Measurements from ENCODE around the gene LGALS9B. TPM values are rescaled to one million over a fixed set of nuclear protein-coding genes. Genes with fewer than 3 reads are reported as not detected.
"Not testable (repeated sequence)": the region's sequence is repeated elsewhere in the genome, so short reads cannot be mapped to it uniquely, and the experiment has no call there.

The LGALS9B gene
- total and polyA plus RNA-seq, 2 of the 4 experiments (the other 2 are of a cell fraction): not detected

DNA sequence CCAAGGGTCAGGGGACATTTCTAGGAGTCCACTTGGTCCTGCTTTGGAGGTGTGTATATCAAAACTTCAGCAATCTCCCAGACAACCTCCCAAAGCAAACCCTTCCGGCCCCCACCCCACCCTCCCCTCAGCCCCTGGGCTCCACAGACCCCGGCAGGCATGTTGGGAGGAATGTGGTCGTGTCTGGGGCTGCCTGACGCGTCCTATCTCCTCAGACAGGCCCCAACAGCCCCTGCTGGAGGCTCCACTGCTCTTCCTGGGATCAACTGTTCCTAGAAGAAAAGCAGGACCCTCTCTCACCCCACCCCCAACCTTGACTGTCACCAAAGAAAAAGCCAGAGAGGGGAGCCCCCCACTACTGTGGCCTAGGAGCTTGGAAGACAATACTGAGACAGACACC lies 28.1 kb upstream of the LGALS9B start:
- H3K18ac ChIP-seq (ENCODE audit: low read depth, low read length); DNase-seq; H4K5ac ChIP-seq (ENCODE audit: low read depth, low read length); H4K20me1 ChIP-seq (ENCODE audit: insufficient read depth, low read length); H3K79me1 ChIP-seq (ENCODE audit: low read depth in 1 of 2, low read length in 2 of 2); H3K4me3 ChIP-seq (ENCODE audit: insufficient read depth, low read depth, low read length); H3K9me3 ChIP-seq (ENCODE audit: control insufficient read depth, insufficient read depth, low read length); H2AK9ac ChIP-seq (replicated peaks; ENCODE audit: low read depth, low read length, poor library complexity); BruUV-seq (replicated peaks); H3K4ac ChIP-seq (ENCODE audit: low read depth, low read length); H2BK5ac ChIP-seq (ENCODE audit: low read depth, low read length, poor library complexity, severe bottlenecking); H2BK15ac ChIP-seq (ENCODE audit: low read depth, low read length); H2AK5ac ChIP-seq (ENCODE audit: low read depth, low read length); H4K8ac ChIP-seq (ENCODE audit: low read depth in 2 of 2, low read length in 2 of 2); dilution Hi-C loops (cut with HindIII; ENCODE audit: low sequenced_read_pairs, unreplicated experiment); H4K91ac ChIP-seq (ENCODE audit: insufficient read depth, low read depth, low read length); H3K9me1 ChIP-seq (ENCODE audit: insufficient read depth, low read length); H3K14ac ChIP-seq (replicated peaks; ENCODE audit: low read depth, low read length); H3K36me3 ChIP-seq (ENCODE audit: control insufficient read depth, insufficient read depth, low read length); H3K4me2 ChIP-seq (ENCODE audit: low read depth, low read length); H3K27ac ChIP-seq (ENCODE audit: insufficient read depth, low read length); CTCF ChIA-PET; H2AFZ ChIP-seq (replicated peaks; ENCODE audit: low read length, poor library complexity); H2BK20ac ChIP-seq (ENCODE audit: low read depth, low read length); H3K56ac ChIP-seq (ENCODE audit: extremely low read depth, insufficient read depth, low read length); H3K23ac ChIP-seq (ENCODE audit: low read depth, low read length); H3K4me1 ChIP-seq (ENCODE audit: control insufficient read depth, insufficient read depth, low read length); ATAC-seq (ENCODE audit: low read depth); in situ Hi-C loops (cut with MboI; ENCODE audit: low sequenced_read_pairs); H3K9ac ChIP-seq (ENCODE audit: low read depth, low read length); H3K27me3 ChIP-seq (ENCODE audit: control insufficient read depth, insufficient read depth, low read length); POLR2A ChIA-PET (ENCODE audit: unreplicated experiment); H2BK120ac ChIP-seq (ENCODE audit: low read depth, low read length); intact Hi-C loops (cut with micrococcal nuclease): not testable (repeated sequence)
- WGBS, 2 experiments (ENCODE audit: extremely low coverage in 2 of 2, insufficient read length in 1 of 2): no CpG with 5 or more reads among the region's 5 CpGs

DNA sequence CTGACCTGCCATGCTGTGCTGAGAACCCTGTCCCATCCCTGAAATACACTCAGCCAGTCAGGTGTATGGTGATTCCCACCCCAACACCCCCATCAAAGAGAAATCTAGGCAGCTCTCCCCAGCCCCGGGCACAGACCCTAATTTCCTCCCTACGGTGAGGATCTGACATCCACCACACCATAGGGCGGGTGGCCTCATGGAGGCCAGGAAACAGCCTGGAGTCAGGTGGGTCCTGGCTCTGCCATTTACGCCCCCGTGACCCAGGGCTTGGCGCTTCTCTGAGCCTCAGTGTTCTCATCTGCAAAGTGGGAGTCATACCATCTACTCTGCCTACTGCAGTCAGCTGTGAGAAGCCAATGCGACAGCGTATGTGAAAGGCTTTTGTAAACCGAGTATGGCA lies 27.4 kb upstream of the LGALS9B start:
- H4K91ac ChIP-seq (ENCODE audit: insufficient read depth, low read depth, low read length); H2BK5ac ChIP-seq (ENCODE audit: low read depth, low read length, poor library complexity, severe bottlenecking); H2BK120ac ChIP-seq (ENCODE audit: low read depth, low read length); H2AK9ac ChIP-seq (replicated peaks; ENCODE audit: low read depth, low read length, poor library complexity); H2AK5ac ChIP-seq (ENCODE audit: low read depth, low read length); H2BK20ac ChIP-seq (ENCODE audit: low read depth, low read length); H2AFZ ChIP-seq (replicated peaks; ENCODE audit: low read length, poor library complexity); H3K14ac ChIP-seq (replicated peaks; ENCODE audit: low read depth, low read length); POLR2A ChIA-PET (ENCODE audit: unreplicated experiment); H3K23ac ChIP-seq (ENCODE audit: low read depth, low read length); H3K27ac ChIP-seq (ENCODE audit: insufficient read depth, low read length); H3K18ac ChIP-seq (ENCODE audit: low read depth, low read length); H3K36me3 ChIP-seq (ENCODE audit: control insufficient read depth, insufficient read depth, low read length); BruUV-seq (replicated peaks); DNase-seq; CTCF ChIA-PET; intact Hi-C loops (cut with micrococcal nuclease); H3K56ac ChIP-seq (ENCODE audit: extremely low read depth, insufficient read depth, low read length); H3K4me2 ChIP-seq (ENCODE audit: low read depth, low read length); H3K4ac ChIP-seq (ENCODE audit: low read depth, low read length); H3K4me3 ChIP-seq (ENCODE audit: insufficient read depth, low read depth, low read length); H3K79me1 ChIP-seq (ENCODE audit: low read depth in 1 of 2, low read length in 2 of 2); H2BK15ac ChIP-seq (ENCODE audit: low read depth, low read length); H4K8ac ChIP-seq (ENCODE audit: low read depth in 2 of 2, low read length in 2 of 2); H4K5ac ChIP-seq (ENCODE audit: low read depth, low read length); H4K20me1 ChIP-seq (ENCODE audit: insufficient read depth, low read length); H3K9ac ChIP-seq (ENCODE audit: low read depth, low read length); in situ Hi-C loops (cut with MboI; ENCODE audit: low sequenced_read_pairs); H3K27me3 ChIP-seq (ENCODE audit: control insufficient read depth, insufficient read depth, low read length); H3K9me1 ChIP-seq (ENCODE audit: insufficient read depth, low read length); H3K9me3 ChIP-seq (ENCODE audit: control insufficient read depth, insufficient read depth, low read length); H3K4me1 ChIP-seq (ENCODE audit: control insufficient read depth, insufficient read depth, low read length); ATAC-seq (ENCODE audit: low read depth); dilution Hi-C loops (cut with HindIII; ENCODE audit: low sequenced_read_pairs, unreplicated experiment): not testable (repeated sequence)
- WGBS, 2 experiments (ENCODE audit: extremely low coverage in 2 of 2, insufficient read length in 1 of 2): no CpG with 5 or more reads among the region's 9 CpGs

Data from IMR-90 (cell line).